PFSK-1 (cell line): Measurements from ENCODE around the gene GRIK1.

Experiments used
- FOXP2 ChIP-seq: optimal IDR thresholded peaks from 2 replicates; pipeline ENCODE3; 2011; ENCODE audit warnings: borderline replicate concordance, control low read depth, inconsistent platforms; ENCODE audit not compliant: insufficient read depth; ENCODE audit errors: extremely low read length, extremely low read depth
- POLR2AphosphoS5 ChIP-seq: IDR thresholded peaks from 2 replicates; pipeline ENCODE4 v1.6.1; 2012; ENCODE audit warnings: low read depth, mild to moderate bottlenecking, control low read depth, low read length, moderate library complexity
- SIN3A ChIP-seq: IDR thresholded peaks from 2 replicates; pipeline ENCODE4 v1.6.1; 2012; ENCODE audit warnings: mild to moderate bottlenecking, low read length, moderate library complexity, borderline replicate concordance; ENCODE audit not compliant: insufficient read depth
- TAF1 ChIP-seq: IDR thresholded peaks from 2 replicates; pipeline ENCODE4 v1.6.1; 2012; ENCODE audit warnings: low read length, control low read depth, borderline replicate concordance; ENCODE audit not compliant: insufficient read depth
- TF ChIP-seq, protein P1 (sequence below), 2 experiments: IDR thresholded peaks; 2 replicates each; pipeline versions ENCODE4 v1.6.1 to v1.8.0; 2011 to 2012; ENCODE audit warnings: low read depth in 2 of 2, low read length in 2 of 2, control low read depth in 1 of 2, inconsistent platforms in 1 of 2, mild to moderate bottlenecking in 1 of 2, moderate library complexity in 1 of 2; ENCODE audit not compliant: insufficient read depth in 1 of 2

Gene GRIK1

DNA sequence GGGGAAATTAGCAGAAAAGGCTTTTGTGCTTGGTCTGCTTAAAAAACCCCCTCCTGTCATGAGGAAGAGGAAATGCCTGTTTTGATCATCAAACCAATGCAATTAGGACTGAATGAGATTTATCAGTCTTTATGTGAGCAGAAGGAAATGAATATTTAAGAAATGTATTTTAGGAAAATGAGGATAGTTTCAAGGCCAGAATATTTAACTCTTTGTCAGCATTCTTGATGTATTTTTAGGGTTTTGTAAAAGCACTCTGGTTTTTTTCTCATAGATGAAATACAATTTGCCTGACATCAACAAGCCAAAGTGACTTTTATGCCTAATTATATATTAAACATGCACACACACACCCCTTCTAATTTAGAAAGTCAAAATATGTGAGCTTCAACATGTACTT, 213.8 kb downstream of the GRIK1 start:
- TF ChIP-seq TAF1 (no peak), POLR2AphosphoS5 (no peak), FOXP2 (no peak), SIN3A (no peak)
- TF ChIP-seq, protein P1, sequence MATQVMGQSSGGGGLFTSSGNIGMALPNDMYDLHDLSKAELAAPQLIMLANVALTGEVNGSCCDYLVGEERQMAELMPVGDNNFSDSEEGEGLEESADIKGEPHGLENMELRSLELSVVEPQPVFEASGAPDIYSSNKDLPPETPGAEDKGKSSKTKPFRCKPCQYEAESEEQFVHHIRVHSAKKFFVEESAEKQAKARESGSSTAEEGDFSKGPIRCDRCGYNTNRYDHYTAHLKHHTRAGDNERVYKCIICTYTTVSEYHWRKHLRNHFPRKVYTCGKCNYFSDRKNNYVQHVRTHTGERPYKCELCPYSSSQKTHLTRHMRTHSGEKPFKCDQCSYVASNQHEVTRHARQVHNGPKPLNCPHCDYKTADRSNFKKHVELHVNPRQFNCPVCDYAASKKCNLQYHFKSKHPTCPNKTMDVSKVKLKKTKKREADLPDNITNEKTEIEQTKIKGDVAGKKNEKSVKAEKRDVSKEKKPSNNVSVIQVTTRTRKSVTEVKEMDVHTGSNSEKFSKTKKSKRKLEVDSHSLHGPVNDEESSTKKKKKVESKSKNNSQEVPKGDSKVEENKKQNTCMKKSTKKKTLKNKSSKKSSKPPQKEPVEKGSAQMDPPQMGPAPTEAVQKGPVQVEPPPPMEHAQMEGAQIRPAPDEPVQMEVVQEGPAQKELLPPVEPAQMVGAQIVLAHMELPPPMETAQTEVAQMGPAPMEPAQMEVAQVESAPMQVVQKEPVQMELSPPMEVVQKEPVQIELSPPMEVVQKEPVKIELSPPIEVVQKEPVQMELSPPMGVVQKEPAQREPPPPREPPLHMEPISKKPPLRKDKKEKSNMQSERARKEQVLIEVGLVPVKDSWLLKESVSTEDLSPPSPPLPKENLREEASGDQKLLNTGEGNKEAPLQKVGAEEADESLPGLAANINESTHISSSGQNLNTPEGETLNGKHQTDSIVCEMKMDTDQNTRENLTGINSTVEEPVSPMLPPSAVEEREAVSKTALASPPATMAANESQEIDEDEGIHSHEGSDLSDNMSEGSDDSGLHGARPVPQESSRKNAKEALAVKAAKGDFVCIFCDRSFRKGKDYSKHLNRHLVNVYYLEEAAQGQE (IDR thresholded peaks at IDR 0.05; ENCODE audit: insufficient read depth in 1 of 2, low read depth in 2 of 2, low read length in 2 of 2) = no peak

DNA sequence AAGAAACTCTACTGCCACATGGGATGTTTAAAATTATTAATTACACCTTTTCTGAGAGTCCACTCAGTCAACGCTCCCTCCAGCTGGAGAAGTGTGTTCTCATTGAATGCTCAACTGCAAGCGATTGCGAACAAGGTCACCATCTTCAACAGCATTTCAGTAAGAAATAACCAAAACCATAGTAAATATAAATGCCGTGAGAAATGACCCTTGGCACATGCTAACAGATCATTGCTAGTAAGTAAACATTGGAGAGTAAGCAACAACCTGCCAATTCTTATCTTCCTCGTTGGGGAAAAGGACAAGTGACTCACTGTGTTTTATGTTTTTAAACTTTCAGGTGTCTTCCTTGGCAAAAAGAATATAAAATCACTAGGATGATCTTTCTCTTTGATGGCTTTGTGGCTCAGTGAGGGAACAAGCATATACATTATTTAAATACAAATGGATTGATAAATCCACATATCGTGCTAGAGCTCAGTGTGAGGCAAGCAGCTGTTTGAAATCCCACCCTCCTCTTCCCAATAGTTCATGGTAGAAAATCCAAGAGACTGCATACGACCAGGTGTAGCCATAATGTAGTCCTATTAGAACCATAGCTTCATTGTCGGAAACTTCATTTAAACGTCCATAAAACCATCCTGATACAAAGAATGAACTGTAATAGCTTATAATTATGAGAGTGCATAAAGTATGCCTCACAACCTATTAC, 214.6 kb downstream of the GRIK1 start:
- no peak for TF ChIP-seq POLR2AphosphoS5
- TF ChIP-seq, protein P1 (IDR thresholded peaks at IDR 0.05; ENCODE audit: insufficient read depth in 1 of 2, low read depth in 2 of 2, low read length in 2 of 2) = no peak
- no peak for TF ChIP-seq TAF1
- TF ChIP-seq FOXP2 = no peak
- no peak for TF ChIP-seq SIN3A

DNA sequence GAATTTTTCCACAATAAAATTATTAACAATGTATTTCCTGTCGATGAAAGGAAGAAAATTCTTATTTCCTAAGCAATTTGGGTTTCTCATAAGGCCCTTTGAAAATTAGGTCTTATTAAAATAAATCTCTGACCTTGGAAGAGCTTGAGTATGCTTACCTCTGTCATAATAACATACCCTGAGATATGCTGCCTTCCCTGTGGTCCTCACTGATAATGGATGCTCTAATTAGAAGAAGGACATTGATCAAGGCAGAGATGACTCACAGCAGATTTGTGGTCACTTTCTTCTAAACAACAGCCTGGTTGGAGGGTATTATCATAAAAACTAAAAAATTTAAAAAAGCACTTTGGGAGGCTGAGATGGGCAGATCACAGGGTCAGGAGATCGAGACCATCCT, 217.8 kb downstream of the GRIK1 start:
- TF ChIP-seq TAF1 = no peak

DNA sequence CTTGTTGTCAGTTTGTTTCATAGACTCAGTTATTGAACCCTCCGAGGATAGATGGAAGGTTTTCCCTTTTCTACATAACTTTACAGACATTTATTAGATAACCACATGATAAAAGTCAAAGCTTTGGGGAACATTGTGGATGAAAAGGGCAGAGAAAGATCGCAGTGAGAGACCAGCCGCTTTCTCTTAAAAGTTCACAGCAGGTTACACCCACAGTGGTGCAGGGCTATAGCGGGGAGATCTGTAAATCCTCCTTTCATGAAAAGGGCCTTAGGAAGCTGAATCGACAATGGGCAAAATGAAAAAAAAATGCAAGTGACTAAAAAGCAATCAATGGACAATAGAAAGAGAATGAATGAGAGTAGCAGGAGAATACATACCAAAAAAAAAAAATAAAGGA, 218.6 kb downstream of the GRIK1 start:
- TF ChIP-seq, protein P1 (IDR thresholded peaks at IDR 0.05; ENCODE audit: insufficient read depth in 1 of 2, low read depth in 2 of 2, low read length in 2 of 2) = no peak
- no peak for TF ChIP-seq POLR2AphosphoS5
- TF ChIP-seq FOXP2 = no peak
- no peak for TF ChIP-seq TAF1
- no peak for TF ChIP-seq SIN3A

DNA sequence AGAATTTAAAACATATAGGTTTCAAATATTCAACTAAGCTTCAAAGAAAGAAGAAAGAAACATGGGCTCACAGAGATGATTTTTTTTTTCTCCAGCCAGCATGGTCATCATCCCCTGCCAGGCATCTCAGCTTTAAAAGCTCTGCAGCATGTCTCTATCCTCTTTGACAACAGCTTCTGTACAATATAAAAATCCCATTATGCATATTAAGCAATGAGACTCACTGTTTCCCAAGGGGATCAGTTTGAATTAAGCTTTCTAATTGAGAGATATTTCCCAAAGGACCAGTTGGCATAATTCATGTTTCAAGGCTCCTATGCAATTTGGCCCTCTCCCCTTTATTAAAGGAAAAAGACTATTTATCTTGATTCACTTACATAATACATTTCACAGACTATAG, 220.3 kb downstream of the GRIK1 start:
- TF ChIP-seq POLR2AphosphoS5 = no peak
- TF ChIP-seq TAF1 = no peak
- TF ChIP-seq, protein P1 (IDR thresholded peaks at IDR 0.05; ENCODE audit: insufficient read depth in 1 of 2, low read depth in 2 of 2, low read length in 2 of 2) = no peak
- no peak for TF ChIP-seq SIN3A
- no peak for TF ChIP-seq FOXP2
